HG03060 (cell line): Measurements from ENCODE around the gene R3HCC1L.

Source experiments
- ATAC-seq: cut with Tn5 transposase; IDR thresholded peaks from one replicate; pipeline ENCODE4 v1.9.1; 2021; ENCODE audit warnings: low read depth, moderate number of reproducible peaks; ENCODE audit not compliant: unreplicated experiment

Gene R3HCC1L

GRCh38 chr10:98257198-98257597 is 122.7 kb downstream of the R3HCC1L start:
- ATAC-seq: no peak

DNA sequence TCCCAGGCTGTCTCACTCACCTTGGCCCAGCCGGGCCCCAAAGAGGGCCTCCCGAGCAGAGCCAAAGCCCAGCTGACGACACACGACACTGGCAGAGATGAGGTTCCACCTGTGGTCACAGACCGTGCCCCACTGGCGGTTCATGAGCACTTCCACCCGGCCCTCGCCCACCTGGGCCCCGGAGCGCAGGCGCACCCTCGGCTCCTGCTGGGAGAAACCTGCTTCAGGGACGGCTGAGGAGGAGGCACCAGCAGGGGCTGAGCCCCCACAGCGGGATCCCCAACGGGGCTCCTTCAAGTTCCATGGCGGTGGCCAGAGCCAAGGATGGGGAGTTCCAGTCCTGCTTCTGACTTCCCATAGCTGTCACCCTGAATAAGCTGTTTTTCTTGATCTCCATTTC is 123.5 kb downstream of the R3HCC1L start:
- ATAC-seq: no peak

DNA sequence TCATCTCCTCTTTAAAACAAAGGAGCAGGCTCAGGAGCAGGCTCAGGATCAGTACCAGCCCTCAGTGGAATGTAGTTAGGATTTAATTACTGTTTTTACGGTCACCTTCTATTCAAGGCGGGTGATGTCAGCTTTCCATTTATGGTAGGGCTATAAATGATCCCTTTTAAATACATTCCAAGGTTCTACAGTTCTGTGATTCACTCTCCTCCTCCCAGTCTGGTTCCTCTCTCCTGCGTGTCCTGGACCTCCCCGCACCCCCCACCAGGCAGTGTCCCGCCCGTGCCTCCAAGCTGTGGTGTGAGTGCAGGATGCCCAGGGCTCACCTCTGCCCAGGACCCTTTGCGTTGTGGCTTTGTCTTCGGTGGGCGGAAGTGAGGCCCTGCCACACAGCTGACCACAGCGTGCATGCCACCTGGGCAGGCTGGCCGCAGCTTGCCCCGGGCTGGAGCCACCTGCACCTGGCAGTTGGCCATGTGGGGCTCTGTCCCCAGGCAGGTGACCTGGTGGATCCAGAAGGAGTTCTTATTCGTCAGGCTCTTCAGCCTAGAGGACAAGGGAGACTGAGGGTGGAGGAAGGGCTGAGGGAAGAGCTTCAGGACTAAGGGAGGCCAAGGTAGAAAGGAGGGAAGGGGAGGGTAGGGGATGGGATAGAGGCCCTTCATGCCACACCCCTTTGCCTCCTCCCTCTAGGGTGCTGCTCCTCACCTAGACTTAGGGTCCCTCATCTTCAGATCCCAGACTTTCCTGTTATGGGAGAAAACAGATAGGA is 124.4 kb downstream of the R3HCC1L start:
- no peak for ATAC-seq

GRCh38 chr10:98259606-98260315 is 125.3 kb downstream of the R3HCC1L start:
- ATAC-seq: no peak

DNA sequence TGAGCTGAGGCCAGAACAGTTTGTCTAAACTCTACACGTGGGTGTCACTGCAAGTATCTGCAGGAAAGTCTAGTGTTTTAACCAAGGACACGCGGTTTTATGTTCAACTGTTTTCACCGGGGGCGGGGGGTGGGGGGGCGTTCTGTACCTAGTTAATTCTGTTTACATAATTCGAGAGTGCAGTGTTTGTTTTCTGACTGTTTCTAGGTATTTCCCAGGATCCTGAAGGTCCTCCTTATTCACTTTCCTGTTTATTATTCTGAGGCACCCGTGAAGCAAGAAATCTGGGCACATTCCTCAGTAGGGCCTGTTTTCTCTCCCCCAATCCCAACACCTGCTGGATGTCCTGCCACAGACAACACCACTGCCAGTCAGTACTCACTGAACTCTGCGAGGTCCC is 125.9 kb downstream of the R3HCC1L start:
- ATAC-seq: no peak

- ATAC-seq: no peak
These were observed 126.3 kb downstream of the R3HCC1L start for GRCh38 chr10:98260752-98261151.

DNA sequence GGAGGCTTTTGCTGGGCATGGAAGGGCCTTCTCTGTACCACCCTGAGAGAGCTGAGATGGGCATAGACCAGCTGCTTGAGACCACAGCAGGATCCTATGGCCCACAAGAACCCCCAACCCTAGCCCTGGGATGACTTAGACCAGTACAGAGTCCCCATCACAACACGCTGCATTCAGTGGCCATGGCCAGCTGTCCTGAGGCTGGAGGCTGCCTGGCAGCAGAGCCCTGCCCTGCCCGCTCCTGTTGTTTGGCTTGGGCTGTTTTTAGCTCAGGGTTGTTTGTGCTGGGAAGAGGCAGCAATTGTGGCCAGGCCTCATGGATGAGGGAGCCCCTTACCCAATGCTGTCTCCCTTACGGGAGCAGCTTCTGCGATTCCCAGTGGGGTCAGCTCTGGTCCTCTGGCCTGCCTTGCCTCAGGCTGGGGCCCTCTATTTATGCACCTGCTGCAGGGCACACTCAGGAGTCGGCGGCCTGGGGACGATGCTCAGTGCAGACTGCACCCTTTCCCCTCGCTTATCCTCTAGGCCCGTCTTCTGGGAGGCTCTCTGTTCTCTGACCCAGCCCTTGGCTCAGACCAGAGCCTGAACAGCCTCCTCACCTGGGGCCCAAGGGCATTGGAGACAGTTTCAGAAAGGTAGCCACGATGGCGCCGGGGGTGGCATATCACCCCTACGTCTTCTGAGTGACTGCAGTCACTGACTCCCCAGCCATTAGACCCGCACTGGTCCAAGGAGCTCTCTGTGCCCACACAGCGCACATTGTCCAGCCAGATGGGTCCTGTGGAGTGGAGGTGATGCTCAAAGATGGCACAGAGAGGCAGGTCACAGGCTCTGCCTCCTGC is 127.2 kb downstream of the R3HCC1L start:
- ATAC-seq: no peak

GRCh38 chr10:98262571-98262970 is 128.1 kb downstream of the R3HCC1L start:
- ATAC-seq: no peak

GRCh38 chr10:98263088-98263487 is 128.6 kb downstream of the R3HCC1L start:
- ATAC-seq: no peak

DNA sequence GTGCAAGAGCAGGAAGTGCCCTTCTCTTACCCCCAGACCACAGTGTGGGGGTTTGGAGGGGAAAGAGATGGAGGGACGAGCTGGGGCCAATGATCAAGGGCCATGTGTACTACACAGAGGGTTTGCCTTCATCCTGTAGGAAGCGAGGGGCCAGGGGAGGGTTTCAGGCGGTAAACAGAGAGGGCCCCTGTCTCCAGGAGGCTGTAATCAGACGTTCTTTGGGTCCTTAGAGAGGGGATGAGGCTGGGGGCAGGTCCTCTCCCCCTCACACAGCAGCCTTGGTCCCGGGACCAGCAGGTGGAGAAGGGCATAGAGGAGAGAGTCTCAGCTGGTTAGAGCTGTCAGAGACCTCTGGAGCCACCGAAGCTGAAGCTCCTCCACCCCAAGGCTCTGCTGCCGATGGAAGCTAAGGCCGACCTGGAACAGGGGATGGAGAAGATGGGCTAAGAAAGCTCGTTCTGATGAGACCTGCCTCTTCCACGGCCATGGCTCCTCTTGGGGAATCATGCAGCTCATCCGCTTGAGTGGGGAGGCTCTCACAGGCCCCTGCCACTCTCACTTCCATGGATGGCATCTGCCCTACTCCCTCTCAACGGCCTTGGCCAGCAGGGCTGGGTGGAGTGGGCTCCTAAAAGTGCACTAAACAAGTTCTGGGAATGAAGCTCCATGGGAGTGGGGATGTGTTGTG is 130.1 kb downstream of the R3HCC1L start:
- no peak for ATAC-seq

- ATAC-seq: no peak
These were observed 131.2 kb downstream of the R3HCC1L start for GRCh38 chr10:98265403-98266378.

- ATAC-seq: no peak
These were observed 132.2 kb downstream of the R3HCC1L start for GRCh38 chr10:98266647-98267046.

DNA sequence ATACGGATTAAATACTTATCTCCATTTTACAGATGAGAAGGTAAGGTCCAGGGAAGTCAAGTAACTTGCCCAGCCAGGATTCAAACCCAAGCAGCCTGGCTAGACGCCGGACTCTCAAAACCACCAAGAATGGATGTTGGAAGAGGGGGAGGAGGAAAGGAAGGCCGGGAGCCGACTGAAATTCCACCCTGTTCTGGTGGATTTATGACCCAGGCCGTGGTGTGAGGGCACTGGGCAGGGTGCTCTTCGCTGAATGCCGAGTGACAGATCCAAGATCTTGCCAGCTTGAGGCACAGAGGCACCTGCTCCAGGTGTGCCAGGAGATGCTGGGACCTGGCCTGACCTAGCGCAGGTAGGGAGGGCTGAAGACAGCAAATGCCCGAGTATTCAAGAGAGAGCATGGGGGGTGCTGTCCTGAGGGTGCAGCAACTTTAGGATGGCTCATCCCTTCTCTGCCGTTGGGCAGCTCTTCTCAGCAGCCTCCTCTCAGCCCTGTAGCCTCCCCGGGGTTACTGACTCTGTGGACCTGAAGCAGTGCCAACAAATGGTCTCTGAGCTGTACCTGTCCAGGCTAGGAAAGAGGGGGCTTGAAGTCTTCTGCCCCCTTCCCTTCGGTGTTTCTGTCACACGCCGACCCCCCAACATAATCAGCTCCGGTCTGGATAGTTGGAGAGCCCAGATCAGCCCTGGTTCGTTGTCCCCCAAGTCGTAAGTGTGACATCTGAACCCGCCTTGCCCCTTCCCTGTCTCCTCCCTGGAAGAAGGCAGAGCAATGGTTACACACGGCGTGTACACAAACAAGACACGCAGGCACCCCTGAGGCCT is 132.8 kb downstream of the R3HCC1L start:
- ATAC-seq: no peak

- no peak for ATAC-seq
These were observed 133.6 kb downstream of the R3HCC1L start, which contains the start of gene LOXL4 for GRCh38 chr10:98267894-98268693. Gene LOXL4 (minus strand): TSS chr10:98268194. CDS start chr10:98263019, 5,175 bp downstream.

DNA sequence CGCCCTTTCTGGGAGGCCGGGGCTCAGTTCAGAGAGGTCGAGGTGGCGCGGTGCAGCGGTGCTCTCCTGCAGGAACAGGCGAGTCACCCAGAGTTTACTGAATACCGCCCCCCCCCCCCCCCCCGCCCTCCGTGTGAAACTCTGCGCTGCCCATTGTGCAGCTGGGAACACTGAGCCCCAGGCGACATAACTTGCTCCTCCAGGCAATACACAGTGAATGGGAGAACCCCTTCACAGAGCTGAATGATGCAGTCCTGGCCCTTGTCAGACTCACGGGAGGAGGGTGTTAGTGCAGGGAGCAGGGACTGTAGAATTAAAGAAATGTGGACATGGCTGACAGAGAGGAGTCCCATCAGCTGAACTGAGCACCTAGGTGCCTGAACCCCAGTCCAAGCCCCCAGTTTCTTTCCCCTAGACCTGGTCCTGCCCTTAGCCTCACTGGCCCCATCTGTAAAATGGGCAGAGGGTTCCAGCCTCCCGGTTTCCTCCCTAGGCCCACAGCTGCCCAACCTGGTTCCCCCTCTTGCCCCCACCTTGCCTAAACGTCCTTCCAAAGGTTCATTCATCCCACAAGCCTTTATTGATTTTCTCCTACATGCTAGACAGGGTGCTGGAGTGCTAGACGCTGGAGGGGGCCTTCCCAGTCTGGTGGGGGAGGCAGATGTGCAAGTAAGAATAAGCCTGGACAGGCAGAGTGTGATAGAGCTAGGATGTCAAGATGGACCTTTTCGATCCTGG is 134.4 kb downstream of the R3HCC1L start:
- ATAC-seq: no peak

GRCh38 chr10:98269435-98269912 is 135.0 kb downstream of the R3HCC1L start:
- no peak for ATAC-seq
